ENCODE measurements around the gene TUT1.

Gene TUT1

DNA sequence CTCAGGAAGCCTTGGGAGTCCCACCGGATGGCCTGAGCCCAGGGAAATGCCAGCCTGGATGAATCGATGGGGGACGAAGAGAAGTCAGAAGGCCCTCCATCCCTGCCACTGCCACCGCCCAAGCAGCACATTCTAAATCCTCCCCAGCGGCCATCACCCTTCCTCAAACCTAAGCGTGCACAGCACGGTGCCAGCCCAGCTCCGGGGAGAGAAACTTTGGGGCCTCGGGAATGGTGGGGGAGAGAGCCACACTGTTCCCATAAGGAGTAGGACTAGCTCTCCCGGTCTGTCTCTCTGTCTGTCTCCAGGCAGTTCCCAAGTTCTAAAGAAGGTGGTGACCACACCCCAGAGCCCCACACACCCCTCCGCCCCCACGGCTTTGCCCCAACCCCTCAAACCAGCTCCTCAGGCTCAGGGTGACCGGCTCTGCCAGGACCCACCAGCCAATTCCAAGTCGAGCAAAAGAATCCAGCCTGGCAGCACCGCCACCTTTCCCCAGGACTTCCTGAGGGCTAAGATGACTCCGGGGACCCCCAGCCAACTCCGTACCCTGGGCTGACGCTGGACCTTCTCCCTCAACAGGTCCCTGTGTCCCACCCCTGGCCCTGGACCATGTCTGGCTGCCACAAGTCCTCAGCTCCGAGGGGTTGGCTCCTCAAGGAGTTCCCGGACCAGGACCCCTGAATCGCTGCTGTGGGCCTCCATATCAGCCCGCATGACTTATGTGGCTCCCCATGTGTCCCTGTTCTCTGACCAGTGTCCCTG, 47.5 kb downstream of the TUT1 start:
- H3K36me3 ChIP-seq (ENCODE audit: control insufficient read depth in 1 of 2, insufficient read depth in 2 of 2, low read length in 2 of 2) = no peaks in the 10 kb centered on the region
- H3K4me3 ChIP-seq (ENCODE audit: low read depth in 1 of 2, low read length in 2 of 2) = peak overlapping the region; percentile 90 to 100
- no peaks in the 10 kb centered on the region for H3K27me3 ChIP-seq (ENCODE audit: low read depth, low read length)
- no peaks in the 10 kb centered on the region for H3K9me3 ChIP-seq (ENCODE audit: control insufficient read depth in 1 of 2, low read length in 2 of 2)
- peaks cover 26 to 62% of the 10 kb centered on the region in 2 donors for H3K4me1 ChIP-seq (ENCODE audit: control insufficient read depth in 1 of 2, insufficient read depth in 2 of 2, low read length in 2 of 2)
- H3K27ac ChIP-seq (ENCODE audit: low read length) = peak overlapping the region; percentile 94

DNA sequence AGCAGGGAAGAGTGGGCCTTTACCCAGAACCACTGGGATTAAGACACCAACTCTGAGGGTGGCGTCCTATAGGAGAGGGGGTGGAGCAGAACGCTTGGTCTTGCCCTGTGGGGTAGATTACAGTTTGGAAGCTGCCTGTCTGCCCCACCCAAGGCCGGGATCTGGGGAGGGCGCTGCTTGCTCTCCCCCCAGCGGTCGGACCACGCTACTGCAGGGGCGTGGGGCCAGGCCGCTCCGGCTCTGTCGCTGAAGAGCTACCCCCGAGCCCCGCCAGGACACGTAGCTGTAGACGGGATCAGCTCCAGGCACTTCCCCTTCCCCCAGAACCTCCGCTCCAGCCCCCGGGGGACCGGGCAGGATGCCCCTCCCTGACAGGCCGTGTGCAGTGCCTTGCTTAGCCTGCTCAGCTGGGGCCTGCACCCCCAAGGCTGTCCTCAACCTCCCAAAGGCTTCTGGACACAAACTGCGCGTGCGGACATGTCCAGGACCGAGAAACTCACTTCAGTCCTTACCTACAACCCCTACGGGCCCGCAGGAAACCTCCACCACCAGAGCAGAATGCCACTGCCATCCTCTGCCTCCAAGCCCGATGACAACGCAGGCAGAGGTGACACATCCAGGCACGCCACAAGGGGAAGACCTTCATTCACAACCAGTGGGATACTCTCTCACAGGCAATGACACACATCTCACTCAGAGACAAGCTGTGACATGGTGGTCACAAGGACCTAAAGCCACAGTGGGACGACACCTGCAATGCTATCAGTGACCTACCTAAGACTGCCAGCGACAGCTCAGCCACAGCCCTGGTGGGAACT, 48.4 kb downstream of the TUT1 start:
- no peaks in the 10 kb centered on the region for H3K36me3 ChIP-seq (ENCODE audit: control insufficient read depth in 1 of 2, insufficient read depth in 2 of 2, low read length in 2 of 2)
- peaks cover 35 to 62% of the 10 kb centered on the region in 2 donors for H3K4me1 ChIP-seq (ENCODE audit: control insufficient read depth in 1 of 2, insufficient read depth in 2 of 2, low read length in 2 of 2)

DNA sequence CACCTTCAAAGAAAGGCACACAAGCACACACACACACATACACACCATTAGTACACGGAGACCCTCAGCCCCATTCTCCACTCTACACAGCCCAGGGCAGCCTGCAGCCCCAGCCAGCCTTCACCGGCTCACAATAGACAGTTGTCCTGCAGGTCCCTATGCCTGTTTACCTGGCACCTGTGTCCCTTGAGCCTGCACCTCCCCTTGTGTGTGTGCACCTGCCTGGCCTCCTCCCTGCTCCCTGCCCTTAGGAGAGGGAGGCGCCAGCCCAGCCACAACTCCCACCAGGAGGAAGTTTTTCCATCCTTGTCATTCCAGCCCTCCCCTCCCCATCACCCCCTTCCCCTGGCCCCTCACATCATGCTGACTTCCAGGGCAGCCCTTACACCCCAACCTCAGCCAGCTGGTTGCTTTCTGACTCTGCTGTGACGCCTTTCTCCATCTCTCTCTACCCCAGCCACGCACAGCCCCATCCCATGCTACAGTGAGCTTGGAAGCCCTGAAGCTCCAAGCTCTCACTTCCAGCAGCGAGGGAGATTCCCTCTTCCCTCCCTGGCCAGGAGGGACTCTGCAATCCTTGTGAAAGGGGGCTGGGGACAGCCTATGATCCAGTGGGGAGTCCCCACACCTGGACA, 49.1 kb downstream of the TUT1 start:
- no peaks in the 10 kb centered on the region for H3K27me3 ChIP-seq (ENCODE audit: low read depth, low read length)
- peak overlapping the region; percentile 90 to 100 for H3K4me3 ChIP-seq (ENCODE audit: low read depth in 1 of 2, low read length in 2 of 2)
- peaks cover 37 to 63% of the 10 kb centered on the region in 2 donors for H3K4me1 ChIP-seq (ENCODE audit: control insufficient read depth in 1 of 2, insufficient read depth in 2 of 2, low read length in 2 of 2)
- H3K9me3 ChIP-seq (ENCODE audit: control insufficient read depth in 1 of 2, low read length in 2 of 2) = no peaks in the 10 kb centered on the region
- no peaks in the 10 kb centered on the region for H3K36me3 ChIP-seq (ENCODE audit: control insufficient read depth in 1 of 2, insufficient read depth in 2 of 2, low read length in 2 of 2)
- peak overlapping the region; percentile 94 for H3K27ac ChIP-seq (ENCODE audit: low read length)

More for the DNA sequence above, 48.4 kb downstream of the TUT1 start:
- Histone ChIP-seq H3K9me3 (ENCODE audit: control insufficient read depth in 1 of 2, low read length in 2 of 2) (no peaks in the 10 kb centered on the region), H3K27me3 (ENCODE audit: low read depth, low read length) (no peaks in the 10 kb centered on the region), H3K4me3 (ENCODE audit: low read depth in 1 of 2, low read length in 2 of 2) (peak overlapping the region; percentile 90 to 100), H3K27ac (ENCODE audit: low read length) (peak overlapping the region; percentile 94)

DNA sequence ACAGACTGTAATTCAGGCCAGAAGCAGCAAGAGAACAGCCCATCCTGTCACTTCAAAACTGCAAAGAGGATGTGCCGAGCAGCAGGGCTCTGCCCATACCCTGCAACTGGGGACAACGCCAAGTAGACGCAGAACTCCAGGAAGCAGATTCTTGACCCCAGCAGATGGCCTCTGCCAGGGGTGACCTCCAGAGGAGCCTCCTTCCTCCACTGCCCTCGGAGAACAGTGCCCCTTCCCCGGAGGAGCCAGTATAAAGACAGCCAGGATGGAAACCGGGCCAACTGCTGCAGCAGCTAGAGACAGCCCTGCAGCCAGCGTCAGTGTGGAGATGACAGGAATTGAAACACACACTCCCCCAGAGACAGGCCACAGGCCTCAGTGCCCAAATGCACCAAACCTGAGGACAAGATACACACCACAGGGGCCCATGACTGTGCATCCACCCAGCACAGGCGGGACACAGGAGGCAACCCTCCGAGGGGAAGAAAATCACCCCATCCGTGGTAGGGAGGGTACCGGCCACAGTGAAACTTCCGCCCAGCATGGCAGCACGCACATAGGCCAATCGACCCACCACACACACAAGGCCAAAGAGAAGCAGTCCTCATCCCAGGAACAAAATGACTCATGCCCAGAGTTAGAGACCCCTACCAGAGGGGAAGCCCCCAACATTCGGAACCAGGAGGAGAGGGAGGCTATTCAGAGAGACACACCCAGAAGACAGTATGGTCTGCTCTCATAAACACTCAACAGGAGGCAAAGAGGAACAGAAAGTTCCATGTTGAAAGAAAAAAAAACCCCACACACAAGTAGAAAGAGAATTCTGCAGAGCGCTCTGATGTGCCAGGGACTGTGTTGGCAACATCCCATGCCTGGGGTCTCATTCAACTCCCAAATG, 50.3 kb downstream of the TUT1 start:
- Histone ChIP-seq H3K36me3 (ENCODE audit: control insufficient read depth in 1 of 2, insufficient read depth in 2 of 2, low read length in 2 of 2) (peaks cover 0 to under 1% of the 10 kb centered on the region in 2 donors), H3K4me1 (ENCODE audit: control insufficient read depth in 1 of 2, insufficient read depth in 2 of 2, low read length in 2 of 2) (peaks cover 37 to 71% of the 10 kb centered on the region in 2 donors), H3K27me3 (ENCODE audit: low read depth, low read length) (no peaks in the 10 kb centered on the region), H3K9me3 (ENCODE audit: control insufficient read depth in 1 of 2, low read length in 2 of 2) (no peaks in the 10 kb centered on the region), H3K27ac (ENCODE audit: low read length) (peak overlapping the region; percentile 94), H3K4me3 (ENCODE audit: low read depth in 1 of 2, low read length in 2 of 2) (peak overlapping the region; percentile 90 to 100)

DNA sequence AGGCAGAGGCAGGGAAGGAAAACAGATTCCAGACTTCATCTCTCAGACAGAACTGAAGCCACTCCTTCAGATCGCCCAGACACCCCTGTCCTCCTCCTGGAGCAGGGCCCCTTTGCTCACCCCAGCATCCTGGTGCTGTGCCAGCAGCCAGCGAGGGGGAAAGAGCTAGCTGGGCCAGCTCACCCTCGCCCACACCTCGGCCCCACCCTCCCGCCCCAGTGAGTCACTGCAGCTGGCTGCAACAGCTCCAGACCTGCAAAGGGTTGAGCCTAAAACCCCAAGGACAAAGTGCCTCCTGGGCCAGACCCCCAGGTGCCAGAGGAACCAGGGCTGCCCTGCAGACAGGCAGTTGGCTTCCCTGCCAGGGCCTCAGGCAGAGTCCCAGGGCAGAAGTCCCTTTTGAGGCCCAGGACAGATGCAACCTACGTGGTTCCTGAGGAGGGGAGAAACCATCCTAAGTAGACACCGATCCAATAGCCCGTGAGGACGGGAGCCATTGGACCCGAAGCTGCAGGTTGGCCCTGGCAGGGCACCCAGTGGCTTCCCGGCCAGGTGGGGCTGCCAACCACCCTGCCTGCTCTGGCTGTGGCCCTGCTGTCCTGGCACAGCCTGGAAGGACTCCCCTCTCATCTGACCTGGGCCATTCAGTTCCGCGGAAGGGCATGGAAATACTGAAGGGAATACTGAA, 51.9 kb downstream of the TUT1 start:
- Histone ChIP-seq H3K36me3 (ENCODE audit: control insufficient read depth in 1 of 2, insufficient read depth in 2 of 2, low read length in 2 of 2) (peaks cover 10 to 15% of the 10 kb centered on the region in 2 donors), H3K4me3 (ENCODE audit: low read depth in 1 of 2, low read length in 2 of 2) (peak overlapping the region; percentile 45 to 59), H3K4me1 (ENCODE audit: control insufficient read depth in 1 of 2, insufficient read depth in 2 of 2, low read length in 2 of 2) (peaks cover 37 to 74% of the 10 kb centered on the region in 2 donors), H3K9me3 (ENCODE audit: control insufficient read depth in 1 of 2, low read length in 2 of 2) (no peaks in the 10 kb centered on the region), H3K27ac (ENCODE audit: low read length) (peak overlapping the region; percentile 74), H3K27me3 (ENCODE audit: low read depth, low read length) (no peaks in the 10 kb centered on the region)

DNA sequence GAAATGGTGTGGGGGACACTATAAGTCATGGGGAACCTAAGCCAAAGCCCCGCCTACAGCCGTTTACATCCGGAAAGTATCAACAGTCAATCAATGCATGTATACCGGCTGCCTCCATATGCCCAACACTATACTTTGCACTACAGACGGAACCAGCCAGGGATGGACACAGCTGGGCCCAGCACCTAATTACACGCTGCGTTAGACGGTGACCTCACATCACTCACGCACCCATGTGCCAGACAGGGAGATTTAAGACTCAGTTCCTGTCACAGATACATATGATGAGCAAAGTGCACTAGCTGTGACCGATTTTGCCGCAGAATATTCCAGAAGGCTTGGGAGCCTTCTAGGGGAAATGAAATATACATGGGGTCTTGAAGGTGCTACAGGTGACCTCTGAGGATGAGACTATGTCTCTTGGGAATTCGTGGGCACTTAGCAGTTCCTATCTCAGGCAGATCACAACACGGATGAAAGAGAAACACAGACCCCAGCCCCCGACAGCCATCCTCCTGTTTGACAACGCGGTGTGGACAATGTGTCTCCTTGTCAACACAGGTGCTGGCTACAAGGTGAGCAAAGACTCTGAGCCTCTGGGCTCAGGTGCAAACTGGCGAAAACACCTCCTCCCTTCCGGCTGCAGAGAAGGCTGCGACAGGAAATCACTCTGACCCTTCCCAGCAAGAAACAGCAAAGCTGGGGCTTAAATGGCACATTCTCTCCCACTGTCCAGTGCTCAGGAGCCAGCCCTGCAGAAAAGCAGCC, 52.7 kb downstream of the TUT1 start:
- Histone ChIP-seq H3K27me3 (ENCODE audit: low read depth, low read length) (no peaks in the 10 kb centered on the region), H3K4me3 (ENCODE audit: low read depth in 1 of 2, low read length in 2 of 2) (peak overlapping the region; percentile 45 to 56), H3K9me3 (ENCODE audit: control insufficient read depth in 1 of 2, low read length in 2 of 2) (no peaks in the 10 kb centered on the region), H3K4me1 (ENCODE audit: control insufficient read depth in 1 of 2, insufficient read depth in 2 of 2, low read length in 2 of 2) (peaks cover 37 to 74% of the 10 kb centered on the region in 2 donors), H3K27ac (ENCODE audit: low read length) (peak overlapping the region; percentile 65), H3K36me3 (ENCODE audit: control insufficient read depth in 1 of 2, insufficient read depth in 2 of 2, low read length in 2 of 2) (peaks cover 17 to 23% of the 10 kb centered on the region in 2 donors)

DNA sequence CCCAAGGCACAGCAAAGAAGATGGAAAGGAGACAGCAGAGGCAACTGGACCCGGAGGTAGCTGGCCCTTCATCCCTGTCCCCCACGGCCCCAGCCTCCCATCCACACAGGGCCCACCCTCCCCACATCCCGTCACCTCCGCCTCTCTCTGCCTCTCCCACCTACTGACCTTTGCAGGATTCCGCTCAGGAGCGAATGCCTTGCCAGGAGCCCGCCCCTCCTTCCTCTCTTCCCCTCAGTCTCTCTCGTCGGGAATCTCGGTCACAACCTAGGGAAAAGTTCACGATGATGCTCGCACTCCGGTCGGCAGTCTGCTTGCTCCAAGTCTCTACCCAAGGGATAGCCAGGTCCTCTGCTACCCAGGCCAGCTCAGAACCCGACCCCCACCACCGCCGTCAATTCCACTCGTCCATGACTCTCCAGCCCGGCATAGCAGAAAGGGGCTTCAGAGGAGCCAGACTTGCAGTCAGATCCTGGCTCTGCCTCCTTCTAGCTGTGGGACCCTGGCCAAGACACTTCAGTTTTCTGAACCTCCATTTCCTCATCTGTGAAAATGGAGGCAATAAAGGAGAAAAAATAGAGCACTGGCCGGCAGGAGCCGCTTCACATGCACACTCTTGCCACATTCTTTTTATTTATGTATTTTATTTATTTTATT, 54.9 kb downstream of the TUT1 start:
- Histone ChIP-seq H3K4me3 (ENCODE audit: low read depth in 1 of 2, low read length in 2 of 2) (no peak overlapping the region), H3K4me1 (ENCODE audit: control insufficient read depth in 1 of 2, insufficient read depth in 2 of 2, low read length in 2 of 2) (peaks cover 23 to 61% of the 10 kb centered on the region in 2 donors), H3K27ac (ENCODE audit: low read length) (no peak overlapping the region), H3K36me3 (ENCODE audit: control insufficient read depth in 1 of 2, insufficient read depth in 2 of 2, low read length in 2 of 2) (peaks cover 40 to 44% of the 10 kb centered on the region in 2 donors), H3K9me3 (ENCODE audit: control insufficient read depth in 1 of 2, low read length in 2 of 2) (no peaks in the 10 kb centered on the region), H3K27me3 (ENCODE audit: low read depth, low read length) (no peaks in the 10 kb centered on the region)

DNA sequence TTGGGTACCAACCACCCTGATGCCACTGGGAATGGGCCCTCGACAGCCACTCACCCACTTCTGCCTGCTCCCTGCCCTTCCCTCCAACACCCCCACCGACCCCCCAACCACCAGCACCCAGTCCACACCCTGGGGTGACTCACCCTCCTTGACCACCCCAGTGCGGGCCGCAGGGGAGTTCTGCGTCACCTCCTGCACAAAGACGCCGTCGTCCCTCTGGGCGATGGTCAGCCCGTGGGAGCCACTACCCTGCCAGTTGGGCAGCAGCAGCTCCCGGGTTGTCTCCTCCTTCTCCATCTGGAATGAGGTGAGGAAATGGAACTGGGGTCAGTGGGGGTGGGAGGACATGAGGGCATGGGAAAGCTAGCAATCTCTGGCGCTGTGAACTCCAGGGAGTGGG, 55.5 kb downstream of the TUT1 start:
- peaks cover 23 to 55% of the 10 kb centered on the region in 2 donors for H3K4me1 ChIP-seq (ENCODE audit: control insufficient read depth in 1 of 2, insufficient read depth in 2 of 2, low read length in 2 of 2)
- H3K4me3 ChIP-seq (ENCODE audit: low read depth in 1 of 2, low read length in 2 of 2) = no peak overlapping the region
- no peak overlapping the region for H3K27ac ChIP-seq (ENCODE audit: low read length)
- no peaks in the 10 kb centered on the region for H3K27me3 ChIP-seq (ENCODE audit: low read depth, low read length)
- no peaks in the 10 kb centered on the region for H3K9me3 ChIP-seq (ENCODE audit: control insufficient read depth in 1 of 2, low read length in 2 of 2)
- peaks cover 46 to 50% of the 10 kb centered on the region in 2 donors for H3K36me3 ChIP-seq (ENCODE audit: control insufficient read depth in 1 of 2, insufficient read depth in 2 of 2, low read length in 2 of 2)

DNA sequence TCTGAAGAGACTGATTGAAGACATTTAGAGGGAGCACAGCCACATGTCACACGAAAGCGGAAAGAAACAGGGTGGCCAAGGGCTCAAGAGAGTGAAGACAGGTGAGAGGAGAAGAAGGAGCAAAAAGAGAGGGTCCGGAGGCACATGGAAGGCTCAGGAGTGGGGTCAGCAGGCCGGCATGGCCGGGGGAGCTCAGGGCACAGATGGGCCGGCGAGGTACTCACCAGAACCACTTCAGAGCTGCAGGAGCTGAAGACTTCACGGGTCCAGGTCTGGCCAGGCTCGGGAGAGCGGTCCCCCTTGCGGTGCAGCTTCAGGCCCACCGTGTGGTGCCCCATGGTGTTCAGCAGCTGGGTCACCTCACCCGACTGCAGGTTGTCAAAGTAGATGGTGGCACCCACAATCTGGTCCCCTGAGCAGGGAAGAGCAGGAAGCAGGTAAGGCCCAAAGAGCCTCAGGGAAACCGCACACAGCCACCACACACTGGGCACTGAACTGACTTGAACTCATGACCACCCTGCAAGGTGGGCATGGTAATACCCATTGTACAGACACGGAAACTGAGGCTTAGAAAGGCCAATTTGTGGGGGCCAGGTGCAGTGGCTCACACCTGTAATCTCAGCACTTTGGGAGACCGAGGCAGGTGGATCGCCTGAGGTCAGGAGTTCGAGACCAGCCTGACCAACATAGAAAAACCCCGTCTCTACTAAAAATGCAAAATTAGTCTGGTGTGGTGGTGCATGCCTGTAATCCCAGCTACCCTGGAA, 56.4 kb downstream of the TUT1 start:
- Histone ChIP-seq H3K36me3 (ENCODE audit: control insufficient read depth in 1 of 2, insufficient read depth in 2 of 2, low read length in 2 of 2) (peaks cover 54 to 58% of the 10 kb centered on the region in 2 donors), H3K9me3 (ENCODE audit: control insufficient read depth in 1 of 2, low read length in 2 of 2) (no peaks in the 10 kb centered on the region), H3K4me1 (ENCODE audit: control insufficient read depth in 1 of 2, insufficient read depth in 2 of 2, low read length in 2 of 2) (peaks cover 19 to 46% of the 10 kb centered on the region in 2 donors), H3K27ac (ENCODE audit: low read length) (no peak overlapping the region), H3K4me3 (ENCODE audit: low read depth in 1 of 2, low read length in 2 of 2) (no peak overlapping the region), H3K27me3 (ENCODE audit: low read depth, low read length) (no peaks in the 10 kb centered on the region)
